Sciatic nerve (tissue), 2 donors: ENCODE results near the gene PNPLA6. TPM values are rescaled to one million over a fixed set of nuclear protein-coding genes. Genes with fewer than 3 reads are reported as not detected.

ENCODE experiments used
- ATAC-seq: fragments of 200-7000 bp; cut with Tn5 transposase; one replicate; pipeline ENCODE4 v1.9.1; 2020; ENCODE audit warnings: mild to moderate bottlenecking, moderate library complexity
- DNase-seq: peaks from one replicate; pipeline ENCODE4 v3.0.0-alpha.2; 2020; ENCODE audit warnings: low spot score
- intact Hi-C: fragments of 100-400 bp; cut with DNase I; formaldehyde crosslinking; loops from one replicate; pipeline ENCODE4 v1.14.2; 2022
- total RNA-seq: library from RNA; stranded (reverse); fragmentation: NEBNext Ultra II Directional; extraction: Animal tissue kit (Norgen Biotek cat#: 25700); gene quantifications from one replicate; pipeline ENCODE4 v1.2.1, GENCODE V29; 2021
- donor health status: DM: no; HTN: no; CAD: no.
- donor health status: DM: no; HTN: no; CAD: no.

Gene PNPLA6
- total RNA-seq, 1 donor from 2014 or later = 133 TPM

DNA sequence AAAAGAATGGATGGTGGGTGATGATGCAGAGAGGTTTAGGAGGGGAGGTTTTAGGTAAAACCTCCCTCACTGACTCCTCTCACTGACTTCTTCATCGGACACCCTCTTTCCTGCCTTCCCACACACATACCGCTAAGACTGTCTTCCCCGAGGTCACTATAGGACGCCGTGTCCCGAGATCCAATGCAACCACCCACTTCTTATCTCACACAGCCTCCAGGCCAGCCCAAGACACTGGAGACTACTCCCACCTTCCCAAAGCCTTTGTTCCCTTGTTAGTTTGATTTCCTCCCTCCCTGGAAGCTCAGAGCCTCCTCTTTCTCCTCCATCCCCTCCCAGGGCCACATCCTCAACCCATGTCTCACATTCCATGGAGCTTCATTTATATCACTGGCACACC lies 43.7 kb downstream of the PNPLA6 start:
- DNase-seq = no peak
- intact Hi-C loops = no loop called here
- no peak for ATAC-seq

DNA sequence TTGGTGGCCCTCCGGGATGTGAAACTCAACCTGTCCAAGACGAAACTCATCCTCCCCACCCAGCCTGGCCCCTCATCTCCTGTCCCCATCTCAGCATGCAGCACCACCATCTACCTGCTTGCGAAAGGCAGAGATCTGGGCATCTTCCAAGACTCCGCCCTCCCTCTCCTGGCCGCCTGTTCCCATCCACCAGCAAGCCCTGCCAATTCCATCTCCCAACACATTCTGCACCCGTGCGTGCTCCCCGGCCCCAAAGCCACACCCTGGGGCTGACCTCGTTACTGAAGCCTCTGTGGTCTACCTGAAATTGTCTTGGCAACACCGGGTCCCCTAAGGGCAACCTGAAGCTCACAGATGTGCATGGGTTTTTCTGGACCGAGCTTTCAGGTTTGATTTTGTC lies 46.9 kb downstream of the PNPLA6 start:
- ATAC-seq = no peak
- intact Hi-C loops = no loop called here

DNA sequence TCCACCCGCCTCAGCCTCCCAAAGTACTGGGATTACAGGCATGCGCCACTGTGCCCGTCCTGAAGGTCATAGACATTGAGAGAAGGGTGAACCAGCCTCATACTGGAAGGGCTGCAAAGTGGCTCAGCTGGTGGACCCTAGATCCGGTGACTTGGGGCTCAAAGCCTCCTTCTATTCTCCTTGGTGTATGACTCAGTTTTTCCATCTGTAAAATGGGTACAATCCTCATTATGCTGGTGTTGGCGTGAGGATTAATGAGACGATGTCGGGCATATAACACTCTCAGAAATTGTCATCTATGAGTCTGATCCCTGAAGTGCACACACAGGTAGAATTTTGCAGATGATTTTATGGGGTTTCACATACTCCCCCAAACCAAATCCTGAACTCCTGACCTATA lies 54.3 kb downstream of the PNPLA6 start:
- DNase-seq (no peak), ATAC-seq (no peak)
- intact Hi-C loops = no loop called here

More for the DNA sequence above, 46.9 kb downstream of the PNPLA6 start:
- no peak for DNase-seq

DNA sequence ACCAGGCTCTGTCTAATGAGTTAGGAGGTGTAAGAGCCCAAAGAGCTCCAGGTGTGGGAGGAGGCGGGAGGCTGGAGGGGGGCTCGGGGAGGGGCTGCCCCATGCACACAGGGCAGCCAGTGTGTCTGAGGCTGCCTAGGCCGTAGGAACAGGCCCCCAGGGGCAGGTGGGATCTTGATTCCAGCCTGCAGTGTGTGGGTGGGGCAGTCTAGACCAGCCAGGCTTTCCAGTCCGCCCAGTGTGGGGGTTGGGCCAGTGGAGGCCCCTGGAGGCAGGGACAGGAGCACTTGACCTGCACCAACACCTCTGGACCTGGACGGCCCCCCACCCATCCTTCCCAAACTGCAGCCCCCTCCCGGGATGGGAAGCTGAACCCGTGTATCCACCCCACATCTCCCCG lies 54.7 kb downstream of the PNPLA6 start:
- intact Hi-C loops = no loop called here
- no peak for DNase-seq
- ATAC-seq = no peak

DNA sequence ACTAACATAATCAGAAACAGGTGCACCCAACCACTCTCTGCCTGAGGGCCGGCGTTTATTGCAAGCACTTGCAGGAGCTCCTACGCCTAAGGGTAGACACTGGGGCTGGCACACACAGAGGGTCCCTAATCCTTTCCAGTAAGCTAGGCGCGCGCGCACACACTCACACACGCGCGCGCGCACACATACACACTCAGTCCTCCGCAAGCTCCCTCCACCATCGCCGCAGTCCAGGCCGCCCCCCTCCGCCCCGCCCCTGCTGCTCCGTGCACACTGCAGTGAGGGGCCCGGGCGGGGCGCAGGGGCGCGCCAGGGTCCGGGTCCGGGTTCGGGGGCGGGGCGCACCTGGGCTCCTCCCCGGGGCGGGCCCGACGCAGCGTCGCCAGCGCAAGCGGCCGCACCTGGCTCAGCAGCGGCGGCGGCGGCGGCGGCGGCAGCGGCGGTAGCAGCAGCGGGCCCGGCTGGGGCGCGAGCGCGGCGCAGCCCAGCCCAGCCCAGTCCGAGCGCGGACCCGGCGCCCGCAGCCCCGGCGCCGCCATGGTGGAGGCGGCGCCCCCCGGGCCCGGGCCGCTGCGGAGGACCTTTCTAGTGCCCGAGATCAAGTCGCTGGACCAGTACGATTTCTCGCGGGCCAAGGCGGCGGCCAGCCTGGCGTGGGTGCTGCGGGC lies 60.1 kb downstream of the PNPLA6 start, which contains the start of gene CAMSAP3:
CAMSAP3 (plus strand) TSS at position 398 of the 668 bp plus-strand sequence; CDS start at position 538, 140 bp downstream.
- intact Hi-C loops = no loop called here
- ATAC-seq (no peak), DNase-seq (no peak)

DNA sequence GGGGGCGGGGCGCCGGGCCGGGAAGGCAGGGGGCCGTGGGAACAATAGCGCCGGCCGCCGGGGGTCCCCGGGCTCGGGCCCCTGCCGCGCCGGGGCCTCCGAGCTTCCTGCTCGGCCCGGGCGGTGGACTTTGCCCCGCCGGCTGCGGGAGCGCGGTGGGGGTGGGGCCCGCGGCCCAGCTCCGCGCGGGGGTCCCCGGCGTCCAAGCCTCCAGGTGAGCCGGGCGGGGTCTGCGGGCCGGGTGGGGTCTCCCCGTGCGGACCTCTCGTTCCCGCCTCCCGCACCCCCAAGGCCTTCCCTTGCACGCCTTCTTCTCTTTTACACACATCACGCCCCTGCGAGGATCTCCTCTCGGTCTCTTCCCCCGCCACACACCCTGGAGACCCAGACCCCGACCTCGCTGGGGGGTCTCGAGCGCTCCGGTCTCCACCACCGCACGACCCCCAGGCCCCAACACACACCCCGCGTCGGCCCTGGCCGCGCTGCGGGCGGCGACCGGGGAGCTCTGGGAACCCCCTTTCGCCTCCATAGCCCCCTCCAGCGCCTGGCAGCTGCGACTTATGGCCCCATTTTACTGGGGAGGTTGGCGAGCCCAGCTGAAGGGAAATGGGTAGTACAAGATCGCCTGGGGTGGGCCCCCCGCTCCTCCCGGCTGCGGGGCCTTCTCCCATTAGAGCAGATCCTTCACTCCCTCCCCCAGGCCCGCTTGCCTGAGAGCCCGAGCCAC lies 60.9 kb downstream of the PNPLA6 start:
- intact Hi-C loops = no loop called here
- DNase-seq = no peak
- no peak for ATAC-seq

DNA sequence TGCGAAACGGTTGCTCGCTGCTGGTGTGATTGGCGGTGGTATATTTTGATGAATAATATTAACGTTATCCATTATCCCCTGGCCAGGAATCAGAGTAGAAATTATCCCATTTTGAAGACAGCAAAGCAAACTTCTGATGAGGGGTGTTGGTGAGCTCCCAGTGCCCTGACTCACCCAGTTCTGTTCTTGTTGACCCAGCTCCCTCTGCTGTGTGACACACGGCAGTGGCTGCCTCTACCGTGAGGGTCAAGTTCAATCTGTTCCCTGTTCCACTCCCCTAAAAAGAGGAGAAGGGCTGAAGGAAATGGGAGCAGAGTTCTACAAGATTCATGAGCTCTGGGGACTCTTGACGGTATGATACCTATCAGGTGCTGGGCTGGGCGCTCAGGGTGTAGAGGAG lies 62.2 kb downstream of the PNPLA6 start:
- intact Hi-C loops = no loop called here
- ATAC-seq (no peak), DNase-seq (no peak)

DNA sequence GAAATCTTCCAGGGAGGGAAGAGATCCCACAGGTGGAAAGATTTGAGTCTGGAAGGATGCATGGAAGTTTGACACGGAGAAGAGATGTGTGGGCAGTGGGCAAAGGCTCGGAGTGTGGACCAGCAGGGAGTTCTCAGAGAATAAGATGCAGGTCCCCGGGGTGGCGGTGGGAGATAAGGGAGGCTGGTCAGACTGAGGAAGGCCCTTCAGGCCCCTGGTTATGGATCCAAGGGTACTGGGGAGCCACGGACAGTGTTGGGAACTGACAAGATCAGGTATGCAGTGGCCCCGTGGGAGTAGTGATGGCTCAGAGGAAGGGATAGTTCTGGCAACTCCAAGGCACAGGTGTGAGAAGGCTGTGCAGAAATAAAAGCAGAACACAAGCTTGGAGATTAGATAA lies 62.7 kb downstream of the PNPLA6 start:
- intact Hi-C loops = no loop called here
- no peak for ATAC-seq
- no peak for DNase-seq

DNA sequence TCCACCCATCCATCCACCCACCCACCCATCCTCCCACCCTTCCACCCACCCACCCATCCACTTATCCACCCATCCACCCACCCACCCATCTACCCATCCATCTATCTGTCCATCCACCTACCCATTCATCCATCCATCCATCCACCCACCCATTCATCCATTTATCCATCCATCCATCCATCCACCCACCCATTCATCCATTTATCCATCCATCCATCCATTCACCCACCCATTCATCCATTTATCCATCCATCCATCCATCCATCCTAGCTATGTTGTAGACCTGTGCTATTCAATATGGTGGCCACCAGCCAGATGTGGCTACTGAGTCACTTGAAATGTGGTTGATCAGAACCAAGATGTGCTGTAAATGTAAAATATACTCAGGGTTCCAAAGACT lies 65.2 kb downstream of the PNPLA6 start:
- no peak for DNase-seq
- no peak for ATAC-seq
- intact Hi-C loops = no loop called here

DNA sequence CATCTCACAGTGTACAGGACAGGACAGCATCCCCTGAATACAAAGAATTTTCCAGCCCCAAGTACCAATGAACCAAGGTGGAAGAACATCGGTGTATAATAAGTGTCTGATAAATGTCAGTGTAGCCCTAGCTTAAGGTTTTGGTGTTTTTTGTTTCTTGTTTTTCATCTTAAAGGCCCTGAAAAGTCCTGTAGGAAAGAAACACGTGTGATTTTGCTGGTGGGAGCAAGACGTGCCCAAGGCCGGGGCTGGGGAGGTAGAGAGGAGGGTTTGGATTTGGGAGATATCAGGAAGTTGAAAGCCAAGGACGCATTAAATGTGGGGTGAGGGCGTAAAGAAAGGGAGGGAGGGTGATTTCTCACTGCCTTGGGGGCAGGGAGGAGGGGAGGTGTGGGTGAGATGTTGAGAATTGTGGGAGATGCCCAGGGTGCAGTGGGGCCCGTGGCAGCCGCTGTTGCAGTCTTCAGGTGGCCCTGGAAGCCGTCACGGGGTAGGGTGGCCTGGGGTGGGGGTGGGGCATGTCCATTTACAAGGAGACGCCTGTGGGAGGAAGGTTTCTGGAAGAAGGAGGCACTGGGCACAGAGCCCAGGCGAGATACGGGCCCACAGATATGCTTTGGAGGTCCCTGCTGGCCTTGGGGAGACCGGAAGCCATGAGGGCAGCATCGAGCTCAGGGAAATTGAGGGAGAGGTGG lies 66.9 kb downstream of the PNPLA6 start:
- intact Hi-C loops = no loop called here
- no peak for ATAC-seq

DNA sequence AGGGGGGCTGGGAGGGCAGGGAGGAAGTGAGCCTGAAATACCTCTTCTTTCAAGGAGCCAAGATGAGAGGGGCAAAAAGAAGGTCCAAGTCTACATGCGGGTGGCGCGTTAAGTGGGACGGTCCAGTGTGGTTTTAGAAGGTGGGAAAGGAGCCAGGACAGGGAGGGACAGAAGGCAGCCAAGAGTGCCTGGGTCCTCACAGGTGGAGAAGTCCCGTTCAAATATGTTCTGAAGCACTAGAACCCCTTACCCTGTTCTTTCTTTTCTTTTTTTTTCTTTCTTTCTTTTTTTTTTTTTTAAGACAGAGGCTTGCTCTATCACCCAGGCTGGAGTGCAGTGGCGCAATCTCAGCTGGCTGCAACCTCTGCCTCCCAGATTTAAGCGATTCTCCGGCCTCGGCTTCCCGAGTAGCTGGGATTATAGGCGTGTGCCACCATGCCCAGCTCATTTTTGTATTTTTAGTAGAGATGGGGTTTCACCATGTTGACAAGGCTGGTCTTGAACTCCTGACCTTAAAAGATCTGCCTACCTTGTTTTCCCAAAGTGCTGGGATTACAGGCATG lies 67.5 kb downstream of the PNPLA6 start:
- DNase-seq = no peak
- ATAC-seq = no peak
- intact Hi-C loops = no loop called here

More for the DNA sequence above, 66.9 kb downstream of the PNPLA6 start:
- no peak for DNase-seq

DNA sequence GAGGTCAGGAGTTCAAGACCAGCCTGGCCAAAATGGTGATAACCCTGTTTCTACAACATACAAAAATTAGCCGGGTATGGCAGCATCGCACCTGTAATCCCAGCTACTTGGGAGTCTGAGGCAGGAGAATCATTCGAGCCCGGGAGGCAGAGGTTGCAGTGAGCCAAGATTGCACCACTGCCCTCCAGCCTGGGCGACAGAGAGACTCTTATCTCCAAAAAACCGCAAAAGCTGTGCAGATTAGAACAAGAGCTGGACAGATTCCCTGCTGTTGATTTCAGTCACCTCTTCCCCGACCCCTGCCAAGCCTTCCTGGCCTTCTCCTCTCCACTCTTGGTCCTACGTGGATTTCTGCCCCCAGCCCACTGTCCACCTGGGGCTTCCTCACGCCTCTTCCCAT lies 68.4 kb downstream of the PNPLA6 start:
- intact Hi-C loops = no loop called here
- DNase-seq = no peak
- ATAC-seq = no peak

DNA sequence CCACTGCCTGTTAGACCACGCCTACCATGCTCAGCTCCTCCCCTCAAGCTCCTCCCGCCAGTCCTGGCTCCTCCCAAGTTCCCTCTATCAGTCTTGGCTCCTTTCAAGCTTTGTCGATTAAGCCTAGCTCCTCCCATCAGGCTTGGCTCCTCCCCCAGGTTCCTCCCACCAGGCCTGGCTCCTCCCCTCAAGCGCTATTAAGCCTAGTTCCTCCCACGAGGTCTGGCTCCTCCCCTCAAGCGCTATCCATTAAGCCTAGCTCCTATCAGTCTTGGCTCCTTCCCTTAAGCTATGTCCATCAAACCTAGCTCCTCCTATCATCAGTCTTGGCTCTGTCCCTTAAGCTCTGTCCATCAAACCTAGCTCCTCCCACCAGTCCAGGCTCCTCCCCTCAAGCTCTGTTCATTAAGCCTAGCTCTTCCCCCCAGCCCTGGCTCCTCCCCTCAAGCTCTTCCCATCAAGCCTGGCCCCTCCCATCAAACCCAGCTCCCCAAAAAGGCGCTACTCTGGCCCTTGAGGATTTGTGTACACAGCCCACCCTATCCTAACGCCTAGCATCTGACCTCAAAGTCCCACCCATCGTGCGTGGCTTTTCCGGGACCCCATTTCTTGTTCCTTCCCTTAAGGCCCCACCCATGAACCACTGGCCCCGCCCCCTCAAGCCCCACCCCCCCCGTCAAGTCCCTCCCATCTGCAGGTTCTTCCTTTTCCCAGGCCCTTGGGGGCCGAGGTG lies 70.1 kb downstream of the PNPLA6 start:
- no peak for DNase-seq
- intact Hi-C loops = no loop called here
- no peak for ATAC-seq

DNA sequence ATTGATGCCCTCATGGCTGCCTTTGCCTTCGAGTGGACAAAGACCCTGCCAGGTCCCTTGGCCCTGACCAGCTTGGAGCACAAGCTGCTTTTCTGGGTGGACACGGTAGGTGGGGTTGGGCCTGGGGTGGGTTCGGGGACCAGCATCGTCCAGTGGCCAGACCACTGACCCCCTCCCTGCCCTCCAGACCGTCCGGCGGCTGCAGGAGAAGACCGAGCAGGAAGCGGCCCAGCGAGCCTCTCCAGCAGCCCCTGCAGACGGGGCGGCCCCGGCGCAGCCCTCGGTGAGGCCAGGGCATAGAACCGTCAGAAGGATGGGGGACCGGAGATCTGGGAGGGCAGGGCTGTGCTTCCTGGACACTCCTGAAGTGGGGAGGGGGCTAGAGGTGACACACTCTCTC lies 70.8 kb downstream of the PNPLA6 start:
- DNase-seq (no peak), ATAC-seq (no peak)
- intact Hi-C loops = no loop called here

DNA sequence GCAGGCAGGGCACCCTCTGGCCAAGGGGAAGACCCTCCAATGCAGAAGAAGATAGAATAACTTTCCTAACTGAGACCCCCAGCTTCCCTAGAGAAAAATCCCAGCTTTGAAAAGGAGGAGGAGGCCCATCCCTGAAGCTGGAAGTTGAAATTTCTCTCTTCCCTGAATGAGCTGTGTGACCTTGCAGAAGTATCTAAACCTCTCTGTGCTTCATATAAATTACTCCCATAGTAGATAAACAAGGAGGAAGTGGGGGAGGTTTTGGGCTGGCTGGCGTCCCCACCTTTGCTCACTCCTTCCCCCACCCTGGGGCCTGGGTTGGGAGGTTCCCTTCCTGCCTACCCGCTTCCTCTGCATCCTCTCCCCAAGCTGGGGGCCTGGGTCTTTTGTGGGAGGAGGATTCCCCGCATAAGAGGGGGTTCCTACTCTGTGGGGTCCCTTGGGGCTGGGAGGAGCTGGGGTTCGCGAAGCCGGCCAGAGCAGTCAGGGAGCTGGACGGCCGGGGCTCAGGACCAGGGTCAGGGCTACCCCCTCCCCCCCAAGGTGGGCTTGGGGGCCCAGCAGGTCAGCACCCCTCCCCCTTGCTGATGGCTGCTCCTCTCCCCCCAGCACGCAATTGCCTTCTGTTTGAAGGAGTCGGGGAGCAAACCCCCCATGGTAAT lies 71.8 kb downstream of the PNPLA6 start:
- intact Hi-C loops = no loop called here
- DNase-seq (no peak), ATAC-seq (no peak)

DNA sequence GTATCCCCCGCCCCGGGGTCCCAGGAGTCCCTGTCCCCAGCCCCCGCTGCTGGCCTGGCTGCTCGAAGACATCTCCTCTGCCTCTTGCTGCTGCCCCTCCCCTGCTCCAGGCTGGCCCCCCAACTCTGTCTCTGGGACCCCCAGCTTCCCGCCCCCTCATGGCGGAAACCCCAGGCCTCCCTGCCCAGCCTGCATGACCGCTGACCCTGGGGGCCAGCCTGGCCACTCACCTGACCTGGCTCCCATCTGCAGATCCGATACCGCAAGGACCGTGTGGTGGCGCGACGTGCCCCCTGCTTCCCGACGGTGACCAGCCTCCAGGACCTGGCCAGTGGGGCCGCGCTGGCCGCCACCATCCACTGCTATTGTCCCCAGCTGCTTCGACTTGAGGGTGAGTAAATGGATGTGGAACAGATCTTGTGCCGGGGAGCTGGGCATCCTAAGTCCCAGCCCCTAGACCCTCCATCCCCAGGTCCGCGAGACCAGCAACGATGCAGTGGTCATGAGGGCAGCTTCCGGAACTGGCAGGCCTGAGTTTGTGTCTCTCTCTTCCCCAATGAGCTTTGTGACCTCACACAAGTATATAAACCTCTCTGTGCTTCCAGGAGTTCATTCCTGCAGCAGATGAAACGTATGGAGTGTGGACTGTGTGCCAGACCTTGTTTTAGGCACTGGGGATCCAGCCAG lies 72.5 kb downstream of the PNPLA6 start:
- intact Hi-C loops = no loop called here
- ATAC-seq (no peak), DNase-seq (no peak)

DNA sequence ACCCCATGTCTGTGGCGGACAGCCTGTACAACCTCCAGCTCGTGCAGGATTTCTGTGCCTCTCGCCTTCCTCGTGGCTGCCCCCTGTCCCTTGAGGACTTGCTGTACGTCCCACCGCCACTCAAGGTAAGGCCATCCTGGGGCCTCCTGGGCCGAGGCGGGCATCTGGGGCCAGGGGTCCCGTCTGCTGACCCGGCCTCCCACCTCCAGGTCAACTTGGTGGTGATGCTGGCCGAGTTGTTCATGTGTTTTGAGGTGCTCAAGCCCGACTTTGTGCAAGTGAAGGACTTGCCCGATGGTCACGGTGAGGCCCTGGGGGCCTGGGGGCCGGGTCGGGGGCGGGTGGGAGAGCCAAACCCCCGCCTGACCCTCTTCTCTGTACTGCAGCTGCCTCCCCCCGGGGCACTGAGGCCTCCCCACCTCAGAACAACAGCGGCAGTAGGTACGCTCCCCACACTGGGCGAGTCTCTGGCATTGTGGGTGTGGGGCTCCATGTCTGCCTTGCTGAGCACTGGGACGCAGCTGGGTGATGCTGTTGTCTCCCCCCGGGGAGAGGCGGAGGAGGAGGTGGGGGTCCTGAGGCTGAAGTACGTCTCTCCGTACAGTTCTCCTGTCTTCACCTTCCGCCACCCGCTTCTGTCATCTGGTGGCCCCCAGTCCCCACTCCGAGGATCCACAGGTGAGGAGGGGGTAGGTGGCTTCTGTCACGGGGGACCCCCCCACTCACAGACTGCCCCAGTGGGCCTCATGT lies 75.1 kb downstream of the PNPLA6 start:
- no peak for DNase-seq
- intact Hi-C loops = no loop called here
- no peak for ATAC-seq
